HUES64 (cell line): Measurements from ENCODE around the gene HIVEP3.

ENCODE experiments used
- H3K27ac ChIP-seq: 2 replicates; pipeline ENCODE4 v1.7.0; 2013; ENCODE audit warnings: low read depth, low read length, inconsistent platforms
- H3K27me3 ChIP-seq: 2 replicates; pipeline ENCODE4 v1.6.1; 2013; ENCODE audit warnings: mild to moderate bottlenecking, low read length; ENCODE audit not compliant: insufficient read depth
- H3K36me3 ChIP-seq: 2 replicates; pipeline ENCODE4 v1.6.1; 2013; ENCODE audit warnings: mild to moderate bottlenecking, low read length; ENCODE audit not compliant: insufficient read depth
- H3K4me1 ChIP-seq: 2 replicates; pipeline ENCODE4 v1.6.1; 2013; ENCODE audit warnings: mild to moderate bottlenecking, low read length, moderate library complexity; ENCODE audit not compliant: insufficient read depth
- H3K4me3 ChIP-seq: 2 replicates; pipeline ENCODE4 v1.5.1; 2013; ENCODE audit warnings: mild to moderate bottlenecking, low read length, moderate library complexity
- H3K9ac ChIP-seq: 2 replicates; pipeline ENCODE4 v1.6.1; 2013; ENCODE audit warnings: mild to moderate bottlenecking, low read depth, low read length
- H3K9me3 ChIP-seq: 2 replicates; pipeline ENCODE4 v1.6.1; 2013; ENCODE audit warnings: low read depth, low read length; ENCODE audit not compliant: insufficient read depth
- WGBS: fragments of 150-250, 120-280 bp; methylation state at CpG from one replicate; pipeline ENCODE4 v1.1.7; 2013; ENCODE audit warnings: missing lambda C conversion rate; 5-methylcytosine and 5-hydroxymethylcytosine counted together

The HIVEP3 gene

GRCh38 chr1:41726292-41726691 lies 192.4 kb downstream of the HIVEP3 start:
- Histone ChIP-seq H3K4me1 (no peaks in the 10 kb centered on the region), H3K4me3 (no peak overlapping the region), H3K36me3 (no peaks in the 10 kb centered on the region), H3K9ac (no peak overlapping the region), H3K27ac (no peak overlapping the region), H3K9me3 (no peaks in the 10 kb centered on the region), H3K27me3 (no peaks in the 10 kb centered on the region; the same call in 1 of the 2 replicates)
- 93% methylated on average over 4 of the region's 4 CpGs for WGBS

GRCh38 chr1:41724926-41725325 lies 193.8 kb downstream of the HIVEP3 start:
- Histone ChIP-seq H3K27ac (no peak overlapping the region), H3K27me3 (no peaks in the 10 kb centered on the region; the same call in 1 of the 2 replicates), H3K9ac (no peak overlapping the region), H3K9me3 (no peaks in the 10 kb centered on the region), H3K4me3 (no peak overlapping the region), H3K4me1 (no peaks in the 10 kb centered on the region), H3K36me3 (no peaks in the 10 kb centered on the region)
- WGBS: 87% methylated on average over 3 of the region's 3 CpGs

GRCh38 chr1:41724248-41724647 lies 194.5 kb downstream of the HIVEP3 start:
- H3K27me3 ChIP-seq: no peaks in the 10 kb centered on the region; the same call in 1 of the 2 replicates
- 89% methylated on average over 2 of the region's 2 CpGs for WGBS
- H3K36me3 ChIP-seq: no peaks in the 10 kb centered on the region
- H3K4me3 ChIP-seq: no peak overlapping the region
- H3K27ac ChIP-seq: no peak overlapping the region
- no peak overlapping the region for H3K9ac ChIP-seq
- no peaks in the 10 kb centered on the region for H3K9me3 ChIP-seq
- no peaks in the 10 kb centered on the region for H3K4me1 ChIP-seq

GRCh38 chr1:41723786-41724185 lies 194.9 kb downstream of the HIVEP3 start:
- H3K36me3 ChIP-seq: no peaks in the 10 kb centered on the region
- H3K27ac ChIP-seq: no peak overlapping the region
- H3K27me3 ChIP-seq: no peaks in the 10 kb centered on the region
- no peak overlapping the region for H3K9ac ChIP-seq
- H3K4me1 ChIP-seq: no peaks in the 10 kb centered on the region
- WGBS: 71% methylated on average over 1 of the region's 4 CpGs
- H3K9me3 ChIP-seq: no peaks in the 10 kb centered on the region
- H3K4me3 ChIP-seq: no peak overlapping the region

- WGBS: 81% methylated on average over 1 of the region's 1 CpG
- Histone ChIP-seq H3K9ac (no peak overlapping the region), H3K4me1 (no peaks in the 10 kb centered on the region), H3K36me3 (no peaks in the 10 kb centered on the region), H3K4me3 (no peak overlapping the region), H3K27ac (no peak overlapping the region), H3K27me3 (no peaks in the 10 kb centered on the region), H3K9me3 (no peaks in the 10 kb centered on the region)
These were observed 196.5 kb downstream of the HIVEP3 start for GRCh38 chr1:41722184-41722583.

GRCh38 chr1:41720861-41721410 lies 197.8 kb downstream of the HIVEP3 start:
- H3K9ac ChIP-seq: no peak overlapping the region

GRCh38 chr1:41719590-41719989 lies 199.1 kb downstream of the HIVEP3 start:
- H3K27ac ChIP-seq: no peak overlapping the region
- 95% methylated on average over 5 of the region's 5 CpGs for WGBS

More at GRCh38 chr1:41720861-41721410, 197.8 kb downstream of the HIVEP3 start:
- H3K36me3 ChIP-seq: no peaks in the 10 kb centered on the region
- no peaks in the 10 kb centered on the region for H3K4me1 ChIP-seq
- no peak overlapping the region for H3K4me3 ChIP-seq
- H3K27ac ChIP-seq: no peak overlapping the region
- H3K27me3 ChIP-seq: no peaks in the 10 kb centered on the region
- no peaks in the 10 kb centered on the region for H3K9me3 ChIP-seq
- WGBS: 98% methylated on average over 12 of the region's 12 CpGs

GRCh38 chr1:41719128-41719527 lies 199.6 kb downstream of the HIVEP3 start:
- Histone ChIP-seq H3K9me3 (no peaks in the 10 kb centered on the region), H3K9ac (no peak overlapping the region), H3K27ac (no peak overlapping the region), H3K27me3 (no peaks in the 10 kb centered on the region), H3K4me1 (peaks cover 3% of the 10 kb centered on the region; the same call in 1 of the 2 replicates), H3K4me3 (no peak overlapping the region), H3K36me3 (no peaks in the 10 kb centered on the region)
- 80% methylated on average over 1 of the region's 1 CpG for WGBS

More at GRCh38 chr1:41719590-41719989, 199.1 kb downstream of the HIVEP3 start:
- Histone ChIP-seq H3K9me3 (no peaks in the 10 kb centered on the region), H3K36me3 (no peaks in the 10 kb centered on the region), H3K27me3 (no peaks in the 10 kb centered on the region), H3K4me3 (no peak overlapping the region), H3K9ac (no peak overlapping the region), H3K4me1 (no peaks in the 10 kb centered on the region)

- no peak overlapping the region for H3K27ac ChIP-seq
- no peak overlapping the region for H3K9ac ChIP-seq
- H3K4me3 ChIP-seq: no peak overlapping the region
- H3K36me3 ChIP-seq: no peaks in the 10 kb centered on the region
- no peaks in the 10 kb centered on the region for H3K27me3 ChIP-seq
- H3K9me3 ChIP-seq: no peaks in the 10 kb centered on the region
- WGBS: 98% methylated on average over 7 of the region's 7 CpGs
- H3K4me1 ChIP-seq: peaks cover 7% of the 10 kb centered on the region; the same call in 1 of the 2 replicates
These were observed 200.2 kb downstream of the HIVEP3 start for GRCh38 chr1:41718497-41718896.

GRCh38 chr1:41716188-41717130 lies 202.3 kb downstream of the HIVEP3 start:
- Histone ChIP-seq H3K27ac (no peak overlapping the region), H3K4me1 (peaks cover 10% of the 10 kb centered on the region; the same call in 1 of the 2 replicates), H3K9me3 (no peaks in the 10 kb centered on the region), H3K9ac (no peak overlapping the region), H3K27me3 (no peaks in the 10 kb centered on the region), H3K36me3 (no peaks in the 10 kb centered on the region), H3K4me3 (no peak overlapping the region)
- 81% methylated on average over 12 of the region's 12 CpGs for WGBS

GRCh38 chr1:41715441-41716095 lies 203.2 kb downstream of the HIVEP3 start:
- 90% methylated on average over 8 of the region's 8 CpGs for WGBS
- no peak overlapping the region for H3K4me3 ChIP-seq
- H3K9me3 ChIP-seq: no peaks in the 10 kb centered on the region
- H3K27ac ChIP-seq: no peak overlapping the region
- no peaks in the 10 kb centered on the region for H3K36me3 ChIP-seq
- H3K4me1 ChIP-seq: peaks cover 10% of the 10 kb centered on the region; the same call in 1 of the 2 replicates
- no peaks in the 10 kb centered on the region for H3K27me3 ChIP-seq
- no peak overlapping the region for H3K9ac ChIP-seq
